Right atrium auricular region (tissue), 2 donors: ENCODE results near the gene CSTPP1. TPM values are rescaled to one million over a fixed set of nuclear protein-coding genes. Genes with fewer than 3 reads are reported as not detected.

Source experiments
- DNase-seq: peaks from one replicate; pipeline ENCODE4 v3.0.0-alpha.2; 2019; ENCODE audit warnings: low spot score
- H3K27ac ChIP-seq, 2 donors: fragments of 200-600 bp; sonication (generic); 1 replicate in 1 of 2; 2 replicates in 1 of 2; pipeline ENCODE4 v1.5.1; 2016 to 2019
- H3K27me3 ChIP-seq, 2 donors: fragments of 200-600 bp; sonication (generic); one replicate each; pipeline versions ENCODE4 v1.5.1 to v1.6.0; 2017 to 2019
- H3K36me3 ChIP-seq: fragments of 200-600 bp; sonication (generic); one replicate; pipeline ENCODE4 v1.5.1; 2016
- H3K4me1 ChIP-seq, 2 donors: fragments of 200-600 bp; sonication (generic); one replicate each; pipeline versions ENCODE4 v1.5.1 to v1.6.0; 2017 to 2019
- H3K4me3 ChIP-seq, 2 donors: fragments of 200-600 bp; sonication (generic); 1 replicate in 1 of 2; 2 replicates in 1 of 2; pipeline ENCODE4 v1.5.1; 2017 to 2019; ENCODE audit warnings: mild to moderate bottlenecking in 1 of 2, moderate library complexity in 1 of 2
- H3K9me3 ChIP-seq, 2 donors: fragments of 200-600 bp; sonication (generic); one replicate each; pipeline ENCODE4 v1.5.1; 2019
- total RNA-seq, 2 donors: library from RNA; depleted of rRNA; stranded (reverse); fragments of >200 nt; gene quantifications; one replicate each; pipeline ENCODE4 v1.1.0, GENCODE V29; 2016
- TF ChIP-seq, protein P1 (sequence below), 2 donors: fragments of 200-600 bp; sonication (generic); IDR thresholded peaks; one replicate each; pipeline ENCODE4 v1.5.1; 2019; ENCODE audit warnings: antibody characterized with exemption in 2 of 2

Gene CSTPP1
- total RNA-seq, 2 donors from 2014 or later = 8.1 to 14.0 TPM

DNA sequence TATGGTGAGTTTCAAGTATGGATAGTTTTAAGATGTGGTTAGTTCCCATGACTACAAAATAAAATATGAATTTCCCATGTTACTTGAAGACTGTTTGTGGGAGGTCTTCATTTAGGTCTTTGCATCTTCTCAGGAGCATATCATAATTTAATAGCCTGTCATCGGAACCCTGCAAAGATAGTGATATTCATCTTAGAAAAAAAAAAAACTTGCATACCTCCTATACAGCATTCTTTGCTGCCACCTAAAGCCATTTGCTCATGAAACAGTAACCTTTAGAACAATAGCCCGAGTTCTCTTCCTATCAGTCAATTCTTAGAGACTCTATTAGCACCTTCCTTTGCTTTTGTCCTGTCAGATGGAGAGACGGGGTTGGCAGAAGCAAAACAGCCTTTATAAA, 164.8 kb downstream of the CSTPP1 start:
- Histone ChIP-seq H3K27ac (no peak overlapping the region), H3K9me3 (no peaks in the 10 kb centered on the region), H3K27me3 (no peaks in the 10 kb centered on the region), H3K36me3 (no peaks in the 10 kb centered on the region), H3K4me1 (no peaks in the 10 kb centered on the region), H3K4me3 (no peak overlapping the region)
- DNase-seq = no peak
- TF ChIP-seq, protein P1, sequence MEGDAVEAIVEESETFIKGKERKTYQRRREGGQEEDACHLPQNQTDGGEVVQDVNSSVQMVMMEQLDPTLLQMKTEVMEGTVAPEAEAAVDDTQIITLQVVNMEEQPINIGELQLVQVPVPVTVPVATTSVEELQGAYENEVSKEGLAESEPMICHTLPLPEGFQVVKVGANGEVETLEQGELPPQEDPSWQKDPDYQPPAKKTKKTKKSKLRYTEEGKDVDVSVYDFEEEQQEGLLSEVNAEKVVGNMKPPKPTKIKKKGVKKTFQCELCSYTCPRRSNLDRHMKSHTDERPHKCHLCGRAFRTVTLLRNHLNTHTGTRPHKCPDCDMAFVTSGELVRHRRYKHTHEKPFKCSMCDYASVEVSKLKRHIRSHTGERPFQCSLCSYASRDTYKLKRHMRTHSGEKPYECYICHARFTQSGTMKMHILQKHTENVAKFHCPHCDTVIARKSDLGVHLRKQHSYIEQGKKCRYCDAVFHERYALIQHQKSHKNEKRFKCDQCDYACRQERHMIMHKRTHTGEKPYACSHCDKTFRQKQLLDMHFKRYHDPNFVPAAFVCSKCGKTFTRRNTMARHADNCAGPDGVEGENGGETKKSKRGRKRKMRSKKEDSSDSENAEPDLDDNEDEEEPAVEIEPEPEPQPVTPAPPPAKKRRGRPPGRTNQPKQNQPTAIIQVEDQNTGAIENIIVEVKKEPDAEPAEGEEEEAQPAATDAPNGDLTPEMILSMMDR (IDR thresholded peaks at IDR 0.05) = no peak

DNA sequence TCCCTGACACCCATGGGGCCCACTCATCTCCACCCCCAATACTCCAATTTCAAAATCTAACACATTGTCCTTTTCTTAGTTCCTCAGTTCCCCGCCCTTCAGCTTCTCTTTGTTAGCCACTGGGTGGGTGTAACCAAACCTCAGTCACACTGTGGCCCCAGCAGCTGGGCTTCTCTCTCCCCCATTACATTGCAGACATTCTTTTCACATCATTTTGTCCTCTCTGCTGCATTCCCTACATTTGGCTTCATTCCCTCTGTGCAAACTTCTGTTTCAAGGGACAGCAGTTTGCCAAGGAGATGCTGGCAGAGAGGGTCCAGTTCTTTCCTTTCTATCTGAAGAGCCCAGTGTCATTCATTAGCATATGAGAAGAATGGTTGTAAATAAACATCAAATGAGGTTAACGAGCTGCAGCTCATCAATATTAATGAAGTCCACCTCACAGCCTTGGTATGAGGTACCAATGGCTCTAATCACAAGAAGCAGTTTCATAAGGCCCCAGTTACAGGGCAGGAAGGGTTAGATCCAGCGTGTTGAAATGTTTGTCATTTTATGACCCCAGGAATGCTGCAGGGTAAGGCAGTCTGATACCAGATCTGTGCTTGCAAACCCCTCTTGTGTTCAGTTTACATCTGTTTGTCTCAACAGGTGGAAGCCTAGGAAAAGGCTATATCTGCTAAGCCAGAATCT, 167.8 kb downstream of the CSTPP1 start:
- no peak overlapping the region for H3K4me3 ChIP-seq
- no peaks in the 10 kb centered on the region for H3K36me3 ChIP-seq
- no peak for DNase-seq
- TF ChIP-seq, protein P1 (IDR thresholded peaks at IDR 0.05) = no peak
- no peaks in the 10 kb centered on the region for H3K27me3 ChIP-seq
- no peak overlapping the region for H3K27ac ChIP-seq
- peaks cover 0 to 6% of the 10 kb centered on the region in 2 donors for H3K4me1 ChIP-seq
- H3K9me3 ChIP-seq = no peaks in the 10 kb centered on the region

DNA sequence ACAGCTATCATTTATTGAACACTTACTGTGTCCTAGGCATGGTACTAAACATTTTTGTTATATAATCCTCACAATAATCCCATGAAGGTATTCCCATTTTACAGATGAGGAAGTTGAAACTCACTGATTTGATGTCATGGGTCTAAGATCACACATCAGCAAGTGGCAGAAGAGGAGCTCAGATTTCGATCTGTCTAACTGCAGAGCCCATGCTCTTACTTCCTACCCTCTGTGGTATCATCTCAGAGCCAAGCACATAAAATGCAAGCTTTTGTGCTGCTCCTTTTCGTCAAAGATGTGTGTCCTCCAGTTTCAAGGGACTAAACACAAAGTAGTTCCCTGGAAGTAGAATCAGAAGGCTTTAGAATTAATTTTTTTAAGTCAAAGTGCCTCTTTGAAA, 169.0 kb downstream of the CSTPP1 start:
- no peak overlapping the region for H3K27ac ChIP-seq
- DNase-seq = no peak
- TF ChIP-seq, protein P1 (IDR thresholded peaks at IDR 0.05) = no peak
- H3K36me3 ChIP-seq = no peaks in the 10 kb centered on the region
- H3K4me3 ChIP-seq = no peak overlapping the region
- H3K4me1 ChIP-seq = peaks cover 0 to 10% of the 10 kb centered on the region in 2 donors
- no peaks in the 10 kb centered on the region for H3K9me3 ChIP-seq
- H3K27me3 ChIP-seq = no peaks in the 10 kb centered on the region

DNA sequence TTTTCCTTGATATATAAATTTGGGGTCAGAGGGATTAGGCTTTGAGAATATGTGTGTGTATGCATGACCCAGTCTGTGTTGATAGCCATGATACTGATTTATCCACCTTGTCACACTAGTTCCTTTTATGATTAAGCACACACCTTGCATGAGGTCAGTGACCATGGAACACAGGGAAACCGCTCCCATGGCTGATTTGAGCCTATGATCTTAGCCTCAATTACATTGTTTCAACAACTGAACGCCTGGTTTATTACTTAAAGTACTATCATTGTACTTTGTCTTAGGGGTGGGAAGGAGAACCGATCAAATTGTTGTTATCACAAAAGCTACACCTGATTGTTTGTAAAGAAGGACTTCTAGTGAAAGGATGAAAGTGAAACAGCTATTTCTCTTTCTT, 169.4 kb downstream of the CSTPP1 start:
- Histone ChIP-seq H3K27me3 (no peaks in the 10 kb centered on the region), H3K4me1 (peaks cover 0 to 10% of the 10 kb centered on the region in 2 donors), H3K4me3 (no peak overlapping the region), H3K27ac (no peak overlapping the region), H3K9me3 (no peaks in the 10 kb centered on the region), H3K36me3 (no peaks in the 10 kb centered on the region)
- no peak for DNase-seq
- TF ChIP-seq, protein P1 (IDR thresholded peaks at IDR 0.05) = no peak

DNA sequence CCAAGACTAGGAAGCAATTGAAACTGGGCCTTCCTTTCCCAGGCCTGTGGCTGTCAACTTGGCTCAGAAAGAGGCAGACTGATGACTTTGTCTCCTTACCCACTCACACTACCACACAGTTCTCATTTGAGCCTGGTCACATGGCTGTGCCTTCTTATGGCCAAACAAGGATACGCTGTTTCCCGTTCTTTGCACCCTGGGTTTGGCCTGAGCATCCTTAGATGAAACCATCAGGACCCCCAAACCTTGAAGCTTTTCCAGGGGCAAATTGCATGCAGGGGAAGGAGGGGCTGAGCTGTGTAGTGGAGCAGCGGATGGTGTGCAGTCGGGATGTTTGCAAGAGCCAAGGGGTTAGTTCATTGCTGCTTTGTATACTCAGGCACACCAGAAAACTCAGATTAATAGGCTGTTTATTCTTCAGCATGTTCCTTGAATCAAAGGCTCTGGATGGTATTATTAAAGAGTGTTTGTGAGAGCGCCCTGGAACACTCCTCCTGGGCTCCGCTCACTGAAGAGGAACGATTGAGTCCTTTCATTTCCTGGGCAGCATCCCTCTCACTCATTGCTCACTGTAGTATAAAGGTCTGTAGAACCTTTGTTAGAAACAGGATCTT, 170.3 kb downstream of the CSTPP1 start:
- no peak overlapping the region for H3K4me3 ChIP-seq
- H3K9me3 ChIP-seq = no peaks in the 10 kb centered on the region
- H3K27me3 ChIP-seq = no peaks in the 10 kb centered on the region
- peaks cover 0 to 10% of the 10 kb centered on the region in 2 donors for H3K4me1 ChIP-seq
- no peak overlapping the region for H3K27ac ChIP-seq
- TF ChIP-seq, protein P1 (IDR thresholded peaks at IDR 0.05) = no peak
- DNase-seq = no peak
- H3K36me3 ChIP-seq = no peaks in the 10 kb centered on the region
